Inflammatory macrophage (primary cell): ENCODE results near the gene ARPC5L.
"Not testable (repeated sequence)": the region's sequence is repeated elsewhere in the genome, so short reads cannot be mapped to it uniquely, and the experiment has no call there.

Experiments
- DNase-seq, 2 donors: peaks; one replicate each; pipeline ENCODE4 v3.0.0-alpha.2; 2020 to 2022

ARPC5L gene

DNA sequence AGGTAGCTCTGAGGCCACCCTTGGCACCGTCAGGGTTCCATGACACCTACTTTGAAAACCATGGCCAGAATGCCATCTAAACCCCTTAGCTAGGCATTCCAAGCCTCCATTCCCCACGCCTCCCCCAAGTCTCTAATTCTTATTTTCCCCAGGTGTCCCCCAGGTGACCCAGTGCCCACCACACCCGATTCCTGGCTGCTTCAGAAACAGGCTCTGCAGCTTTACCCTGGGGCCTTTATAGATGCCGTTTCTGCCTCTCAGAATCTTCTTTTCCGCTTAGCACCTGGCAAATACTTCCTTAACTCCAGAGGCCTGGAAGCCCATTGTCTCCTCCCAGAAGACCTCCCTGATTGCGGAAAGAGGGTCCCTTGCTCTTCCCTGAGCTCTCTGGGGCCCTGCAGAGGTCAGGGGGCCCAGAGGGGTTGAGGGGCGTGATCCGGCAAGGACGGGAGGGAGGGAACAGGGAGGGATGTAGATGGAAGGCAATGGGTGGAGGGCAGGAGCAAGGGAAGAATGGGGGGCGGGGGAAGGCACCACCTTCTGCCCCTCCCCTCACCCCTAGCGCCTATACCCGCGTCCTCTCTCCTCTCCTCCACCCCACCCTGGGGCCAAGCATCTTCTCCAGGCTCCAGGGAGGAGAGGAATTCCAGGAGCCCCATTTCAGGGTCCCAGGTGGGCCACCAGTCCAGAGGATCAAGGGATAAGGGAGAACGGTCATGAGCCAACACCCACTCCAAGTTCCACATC, 20.7 kb upstream of the ARPC5L start:
- DNase-seq = no peak

DNA sequence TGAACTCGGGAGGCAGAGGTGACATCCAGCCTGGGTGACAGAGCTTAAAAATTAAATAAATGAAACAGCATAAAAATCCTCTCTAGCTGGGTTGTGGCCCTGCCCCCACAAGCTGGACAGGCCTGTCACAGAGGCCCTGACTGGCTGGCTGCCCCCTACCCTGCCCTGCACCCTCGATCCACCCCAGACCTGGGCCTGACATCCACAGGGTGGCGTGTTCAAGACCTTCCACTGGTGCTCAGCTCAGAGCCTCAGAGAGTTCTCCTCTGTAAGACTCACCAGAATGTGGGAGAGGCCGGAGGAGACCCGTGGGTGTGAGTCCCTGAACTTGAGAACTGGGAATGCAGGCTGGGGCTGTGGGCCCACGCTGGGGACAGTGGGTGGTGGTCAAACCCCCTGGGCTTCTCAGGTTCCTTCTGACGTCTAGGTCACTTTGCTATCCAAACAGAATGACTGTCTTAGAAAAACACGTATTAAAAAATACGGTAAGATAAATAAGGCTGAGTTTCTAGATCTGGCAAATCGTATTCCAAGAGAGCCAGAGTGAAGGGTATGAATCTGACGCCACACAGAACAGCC, 18.4 kb upstream of the ARPC5L start:
- no peak for DNase-seq

DNA sequence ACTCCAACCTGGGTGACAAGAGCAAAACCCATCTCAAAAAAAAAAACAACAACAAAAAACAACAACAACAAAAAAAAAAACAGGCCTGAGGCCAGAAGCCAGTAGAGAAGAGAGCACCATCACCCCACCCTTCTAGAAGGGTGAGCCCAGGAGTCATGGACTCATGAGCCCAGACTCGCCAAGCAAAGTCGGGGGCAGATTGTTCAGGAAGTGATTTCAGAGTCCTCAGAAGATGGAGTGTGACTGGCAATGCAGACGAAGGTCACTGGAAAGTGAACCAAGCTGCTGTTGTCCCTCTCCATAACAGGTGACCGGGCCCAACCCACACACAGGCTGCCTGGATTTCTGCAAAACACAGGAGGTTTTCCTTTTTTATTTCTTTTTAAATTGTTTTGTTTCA, 17.6 kb upstream of the ARPC5L start:
- peak; percentile 8 to 55 for DNase-seq

DNA sequence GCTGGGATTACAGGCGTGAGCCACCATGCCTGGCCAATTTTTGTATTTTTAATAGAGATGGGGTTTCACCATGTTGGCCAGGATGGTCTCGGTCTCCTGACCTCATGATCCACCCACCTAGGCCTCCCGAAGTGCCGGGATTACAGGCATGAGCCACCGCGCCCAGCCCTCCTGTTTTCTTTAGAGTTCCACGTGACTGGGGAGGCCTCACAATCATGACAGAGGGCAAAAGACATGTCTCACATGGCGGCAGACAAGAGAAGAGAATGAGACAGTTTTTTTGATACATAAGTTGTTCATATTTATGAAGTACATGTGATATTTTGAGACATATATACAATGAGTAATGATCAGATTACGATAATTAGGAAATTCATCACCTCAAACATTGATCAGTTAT, 15.5 kb upstream of the ARPC5L start:
- not testable (repeated sequence) for DNase-seq

DNA sequence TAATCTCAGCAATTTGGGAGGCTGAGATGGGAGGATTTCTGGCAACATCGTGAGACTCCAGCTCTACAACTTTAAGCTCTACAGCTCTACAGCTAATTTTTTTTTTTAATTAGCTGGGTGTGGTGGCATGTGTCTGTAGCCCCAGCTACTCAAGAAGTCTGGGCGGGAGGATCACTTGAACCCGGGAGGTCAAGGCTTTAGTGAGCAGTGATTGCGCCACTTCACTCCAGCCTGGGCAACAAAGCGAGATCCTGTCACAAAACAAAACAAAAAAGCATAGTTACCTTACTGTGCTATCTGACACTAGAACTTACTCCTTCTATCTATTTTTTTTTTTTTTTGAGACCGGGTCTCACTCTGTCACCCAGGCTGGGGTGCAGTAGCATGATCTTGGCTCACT, 15.0 kb upstream of the ARPC5L start:
- DNase-seq = no peak

DNA sequence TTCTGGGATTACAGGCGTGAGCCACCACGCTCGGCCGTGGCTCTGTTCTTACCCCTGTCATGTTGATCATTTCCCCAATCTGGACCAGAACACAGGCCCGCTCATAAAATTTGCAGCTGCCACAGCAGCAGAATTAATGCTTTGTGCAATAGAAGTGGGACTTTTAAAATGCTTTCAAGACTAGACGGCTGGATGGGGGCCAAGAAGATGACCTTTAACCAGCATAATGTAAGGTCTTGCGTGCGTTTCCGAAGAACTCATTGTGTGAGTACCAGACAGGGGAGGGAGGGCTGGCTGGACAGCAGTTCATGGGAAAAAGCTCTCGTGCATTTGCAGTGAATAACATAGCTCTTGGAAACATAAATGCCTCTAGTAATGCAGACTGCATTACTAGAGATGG, 12.1 kb upstream of the ARPC5L start:
- no peak for DNase-seq

DNA sequence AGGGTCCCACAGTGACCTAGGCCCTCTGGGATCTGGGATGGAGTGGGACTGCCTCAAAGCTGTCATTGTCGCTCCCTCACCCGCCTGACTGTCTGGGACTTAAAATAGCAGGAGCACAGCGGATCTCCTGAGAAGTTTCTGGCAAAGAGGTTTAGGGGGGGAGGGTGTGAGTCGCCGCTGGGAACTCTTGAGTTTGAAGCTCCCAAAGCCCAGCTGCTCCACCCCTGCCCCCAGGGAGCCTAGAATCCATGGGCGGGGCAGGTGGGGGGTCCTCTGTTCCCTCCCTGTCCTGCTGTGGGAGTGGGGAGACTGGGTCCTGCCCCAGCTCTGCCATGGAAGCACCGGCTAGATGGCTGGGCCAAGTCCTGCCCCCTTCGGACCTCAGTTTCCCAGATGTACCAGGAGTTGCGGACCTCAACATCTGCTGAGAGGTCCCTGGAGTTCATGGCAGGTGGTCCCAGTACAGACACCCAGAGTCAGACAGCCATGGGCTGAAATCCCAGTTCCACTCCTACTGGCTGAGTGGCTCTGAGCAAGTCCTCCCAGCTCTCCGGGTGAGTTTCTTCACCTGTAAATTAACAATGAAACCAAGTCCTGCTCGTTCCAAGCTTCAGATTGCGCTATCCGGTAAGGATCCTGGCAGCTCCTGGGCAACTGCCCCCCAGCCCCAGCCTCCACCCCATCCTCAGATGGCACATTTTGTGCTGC, 9.7 kb upstream of the ARPC5L start:
- no peak for DNase-seq

DNA sequence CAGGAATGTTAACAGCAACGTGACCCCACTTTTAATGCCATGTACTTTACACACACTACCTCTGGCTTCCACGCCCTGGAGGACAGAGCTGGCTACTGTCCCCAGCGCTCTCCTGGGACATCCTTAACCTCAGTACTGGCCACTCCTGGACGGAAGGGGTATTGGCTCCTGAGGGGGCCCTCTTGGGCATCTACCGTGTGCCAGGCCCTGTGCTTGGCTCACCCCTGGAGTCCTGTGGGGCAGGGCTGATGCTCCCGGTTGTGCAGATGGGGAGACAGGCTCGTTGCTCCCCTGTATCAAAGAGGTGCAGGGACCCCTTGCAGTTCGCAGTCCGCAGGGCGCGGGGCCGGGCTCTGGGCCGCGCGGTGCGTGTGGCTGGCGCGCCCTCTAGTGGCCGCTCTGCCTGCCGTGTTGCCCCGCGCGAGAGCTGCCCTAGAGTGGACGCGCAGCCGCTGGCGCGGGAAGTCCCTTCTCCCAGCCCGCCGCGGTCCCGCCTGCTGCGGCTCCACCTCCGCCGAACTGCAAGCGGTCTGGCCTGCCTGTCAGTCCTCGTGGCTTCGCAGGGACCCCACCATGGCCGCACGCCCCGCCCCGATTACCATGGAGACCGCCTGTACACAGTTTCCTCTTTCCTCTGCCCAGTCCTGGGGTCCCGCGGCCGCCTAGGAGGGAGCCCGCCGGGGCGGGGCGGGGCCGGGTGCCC, 8.9 kb upstream of the ARPC5L start, which contains the start of gene WDR38:
Gene WDR38 (plus strand): TSS at position 632 of the 703 bp plus-strand sequence. CDS start 72 bp downstream, outside the sequence.
- DNase-seq = peak; percentile 74 to 78

DNA sequence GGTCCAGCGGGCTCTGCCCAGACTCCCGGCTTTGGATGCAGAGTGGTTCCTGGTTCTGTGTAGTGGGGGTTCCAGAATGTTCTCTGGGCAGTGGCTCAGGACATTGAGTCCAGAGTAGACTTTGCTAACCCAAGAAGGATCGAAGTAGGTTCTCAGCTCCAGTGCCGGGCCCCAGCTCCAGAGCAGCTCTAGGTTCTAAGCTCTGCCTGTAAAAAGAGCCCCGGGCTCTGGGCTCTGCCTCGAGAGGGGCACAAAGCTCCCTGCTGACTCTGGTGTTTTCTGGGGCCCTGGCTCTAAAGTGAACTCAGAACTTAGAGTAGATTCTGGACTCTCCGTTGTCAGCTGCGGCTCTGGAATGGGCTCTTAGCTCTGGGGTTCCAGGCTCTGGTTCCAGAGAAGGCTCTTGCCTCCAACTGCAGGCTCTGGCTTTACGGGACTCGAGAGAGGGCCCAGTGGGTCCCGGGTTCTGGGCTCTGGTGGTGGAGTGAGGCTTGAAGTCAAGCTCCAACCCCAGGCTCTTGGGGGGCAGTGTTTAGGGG, 8.3 kb upstream of the ARPC5L start:
- no peak for DNase-seq

DNA sequence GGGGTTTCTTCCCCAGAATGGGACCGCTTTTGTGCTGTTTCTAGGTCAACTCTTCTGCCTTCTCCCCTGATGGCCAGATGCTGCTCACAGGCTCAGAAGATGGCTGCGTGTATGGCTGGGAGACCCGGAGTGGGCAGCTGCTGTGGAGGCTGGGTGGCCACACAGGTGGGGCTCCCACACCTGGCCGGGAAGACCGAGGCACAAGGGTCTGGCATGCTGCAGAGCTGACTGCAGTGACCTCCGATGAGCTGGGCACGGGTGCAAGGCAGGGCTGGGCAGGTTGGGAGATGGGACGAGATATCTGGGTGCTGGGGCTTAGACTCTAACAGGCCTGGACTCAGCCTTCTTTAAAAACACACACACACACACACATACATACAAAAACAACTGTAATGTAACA, 7.8 kb upstream of the ARPC5L start:
- no peak for DNase-seq

DNA sequence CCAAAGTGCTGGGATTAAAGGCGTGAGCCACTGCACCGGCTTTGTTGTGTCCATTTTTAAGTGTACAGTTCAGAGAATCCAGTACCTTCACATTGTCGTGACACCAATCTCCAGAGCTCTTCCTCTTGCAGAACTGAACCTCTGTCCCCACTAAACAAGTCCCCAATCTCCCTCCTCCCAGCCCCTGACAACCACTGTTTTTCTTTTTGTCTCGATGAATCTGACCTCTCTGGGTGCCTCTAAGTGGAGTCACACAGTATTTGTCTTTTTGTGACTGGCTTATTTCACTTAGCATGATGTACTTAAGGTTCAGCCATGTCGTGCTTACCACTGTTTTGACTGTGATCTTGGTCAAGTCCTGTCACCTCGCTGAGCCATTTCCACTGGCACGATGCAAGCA, 7.1 kb upstream of the ARPC5L start:
- DNase-seq = no peak

DNA sequence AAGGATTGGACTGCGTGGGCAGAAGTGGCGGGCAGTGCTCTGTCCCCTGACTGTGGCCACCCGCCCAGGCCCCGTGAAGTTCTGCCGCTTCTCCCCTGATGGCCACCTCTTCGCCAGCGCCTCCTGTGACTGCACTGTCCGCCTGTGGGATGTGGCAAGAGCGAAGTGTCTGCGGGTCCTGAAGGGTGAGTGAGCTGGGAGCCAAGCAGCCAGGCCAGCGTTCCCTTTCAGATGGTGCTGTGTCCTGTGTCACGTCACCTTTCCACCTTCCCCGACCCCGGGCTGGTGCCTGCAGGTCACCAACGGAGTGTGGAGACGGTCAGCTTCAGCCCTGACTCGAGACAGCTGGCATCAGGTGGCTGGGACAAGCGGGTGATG, 6.4 kb upstream of the ARPC5L start:
- DNase-seq = no peak

DNA sequence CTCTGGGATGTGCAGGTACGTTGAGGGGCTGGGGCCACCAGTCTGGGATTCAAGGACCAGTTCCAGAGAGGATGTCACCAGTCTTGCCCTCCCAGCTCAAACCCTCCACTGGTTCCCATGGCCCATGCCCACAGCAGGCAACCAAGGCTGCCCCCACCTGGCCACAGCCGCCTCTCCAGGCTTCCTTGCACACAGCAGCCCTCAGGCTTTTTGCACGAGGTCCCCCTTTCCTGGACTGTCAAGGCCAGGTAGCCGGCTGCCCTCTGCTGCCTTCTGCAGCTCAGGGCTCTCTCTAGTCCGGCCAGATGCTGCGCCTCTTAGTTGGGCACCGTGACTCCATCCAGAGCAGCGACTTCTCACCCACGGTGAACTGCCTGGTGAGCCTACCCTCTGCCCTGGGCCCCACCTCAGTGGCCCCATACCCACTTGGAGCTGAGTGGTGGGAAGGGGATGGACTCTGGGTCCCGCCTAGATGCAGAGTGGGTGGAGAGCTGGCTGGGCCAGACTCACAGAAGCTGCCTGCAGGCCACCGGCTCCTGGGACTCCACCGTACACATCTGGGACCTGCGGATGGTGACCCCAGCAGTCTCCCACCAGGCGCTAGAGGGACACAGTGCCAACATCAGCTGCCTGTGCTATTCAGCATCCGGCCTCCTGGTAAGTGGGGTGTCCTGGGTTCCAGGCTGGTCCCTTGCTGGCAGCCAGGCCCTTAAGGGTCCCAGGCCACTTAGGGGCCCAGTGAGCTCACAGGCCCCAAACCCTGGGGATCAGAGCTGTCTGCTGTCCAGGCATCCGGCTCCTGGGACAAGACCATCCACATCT, 5.8 kb upstream of the ARPC5L start:
- peak in 1 of 2 donors; percentile 18 for DNase-seq

DNA sequence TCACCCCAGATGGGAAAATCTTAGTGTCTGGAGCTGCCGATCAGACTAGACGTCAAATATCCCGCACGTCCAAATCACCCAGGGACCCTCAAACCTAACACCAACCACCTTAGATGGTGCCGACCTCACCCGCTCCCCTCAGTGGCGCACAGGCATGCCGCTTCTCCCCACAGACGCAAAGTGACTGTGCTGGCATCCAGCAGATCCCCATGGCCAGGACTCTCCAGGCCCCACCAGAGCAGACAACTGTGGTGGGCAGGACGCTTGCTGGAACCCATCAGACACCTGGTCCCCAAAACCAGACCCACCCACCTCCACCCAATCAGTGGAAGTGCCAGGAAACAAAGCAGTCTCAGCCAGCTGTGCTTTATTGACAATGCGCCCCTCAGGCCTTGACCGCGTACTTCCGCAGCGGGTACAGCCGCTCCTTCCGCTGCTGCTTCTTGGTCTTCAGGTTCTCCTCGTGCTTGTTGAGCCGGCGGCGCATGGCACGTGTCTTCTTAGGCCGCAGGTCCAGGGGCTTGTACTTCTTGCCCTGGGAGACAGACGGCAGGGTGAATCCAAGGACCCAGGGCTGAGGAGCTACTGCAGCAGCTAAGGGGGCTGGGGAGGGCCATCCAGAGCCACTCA, 4.3 kb upstream of the ARPC5L start:
- DNase-seq = no peak

DNA sequence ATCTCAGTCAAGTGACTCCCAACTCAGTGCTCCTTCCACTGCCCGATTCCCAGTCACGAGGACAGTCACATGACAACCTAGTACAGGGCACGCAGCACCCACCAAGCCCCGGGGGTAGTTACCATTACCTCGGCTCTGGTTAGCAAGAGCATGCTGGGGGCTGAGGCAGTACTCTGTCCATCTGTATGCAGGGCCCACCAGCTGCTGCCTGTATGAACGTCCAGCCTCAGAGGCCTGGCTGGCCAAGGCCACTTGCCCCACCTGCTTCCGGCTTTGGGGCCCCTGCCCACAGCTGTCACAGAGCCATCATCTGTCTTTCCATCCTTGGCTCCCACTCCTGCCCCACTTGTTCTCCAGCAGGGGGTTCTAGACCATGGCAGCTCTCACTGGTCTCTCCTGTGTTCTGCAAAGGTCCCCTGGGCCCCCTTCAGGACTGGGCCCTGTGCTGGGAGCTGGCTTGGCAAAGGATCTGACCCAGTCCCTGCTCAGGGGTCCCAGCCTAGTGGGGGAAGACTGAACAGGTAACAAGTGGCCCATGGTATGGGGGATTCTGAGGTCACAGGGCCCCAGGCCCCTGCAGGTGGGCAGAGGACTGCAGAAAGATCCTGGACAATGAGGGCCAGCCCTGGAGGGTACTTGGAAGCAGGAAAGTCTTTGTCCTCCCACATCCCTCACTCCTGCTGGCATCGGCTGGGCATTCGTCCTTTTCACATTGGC, 3.4 kb upstream of the ARPC5L start:
- DNase-seq = no peak

DNA sequence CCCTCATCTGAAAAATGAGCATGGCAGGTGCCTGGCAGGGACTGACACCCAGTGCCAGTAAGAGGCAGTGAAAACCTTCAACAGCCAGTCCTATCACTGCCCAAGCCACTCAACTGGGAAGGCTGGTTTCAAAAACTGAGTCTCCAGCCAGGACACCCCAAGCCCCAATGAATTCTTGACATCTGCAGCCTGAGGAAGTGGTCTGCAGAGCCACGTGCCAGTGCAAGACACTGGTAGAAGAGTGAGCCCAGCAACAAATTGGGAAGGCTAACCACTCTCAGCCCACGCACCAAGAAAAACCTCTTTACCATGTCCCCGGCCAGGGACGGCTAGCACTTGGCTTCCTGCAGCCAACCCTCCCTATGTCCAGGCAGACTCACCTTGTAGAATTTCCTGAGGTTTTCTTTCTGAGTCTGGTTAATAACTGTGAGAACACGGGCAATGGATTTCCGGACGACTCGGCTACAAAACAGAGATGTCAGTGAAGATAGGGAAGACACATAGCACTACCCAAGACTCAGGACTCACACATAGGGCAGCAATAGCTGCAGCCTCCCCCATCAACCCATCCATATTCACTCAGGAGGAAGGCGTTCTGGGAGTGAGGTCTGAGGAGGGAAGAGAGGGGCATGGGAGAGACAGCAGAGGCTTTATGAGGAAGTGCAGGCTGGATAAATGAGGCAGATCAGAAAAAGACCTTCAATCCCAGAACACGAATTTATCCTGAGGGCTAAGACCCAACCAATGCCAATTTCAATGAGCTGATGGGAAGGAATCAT, 1.9 kb upstream of the ARPC5L start:
- peak in 1 of 2 donors; percentile 21 for DNase-seq

DNA sequence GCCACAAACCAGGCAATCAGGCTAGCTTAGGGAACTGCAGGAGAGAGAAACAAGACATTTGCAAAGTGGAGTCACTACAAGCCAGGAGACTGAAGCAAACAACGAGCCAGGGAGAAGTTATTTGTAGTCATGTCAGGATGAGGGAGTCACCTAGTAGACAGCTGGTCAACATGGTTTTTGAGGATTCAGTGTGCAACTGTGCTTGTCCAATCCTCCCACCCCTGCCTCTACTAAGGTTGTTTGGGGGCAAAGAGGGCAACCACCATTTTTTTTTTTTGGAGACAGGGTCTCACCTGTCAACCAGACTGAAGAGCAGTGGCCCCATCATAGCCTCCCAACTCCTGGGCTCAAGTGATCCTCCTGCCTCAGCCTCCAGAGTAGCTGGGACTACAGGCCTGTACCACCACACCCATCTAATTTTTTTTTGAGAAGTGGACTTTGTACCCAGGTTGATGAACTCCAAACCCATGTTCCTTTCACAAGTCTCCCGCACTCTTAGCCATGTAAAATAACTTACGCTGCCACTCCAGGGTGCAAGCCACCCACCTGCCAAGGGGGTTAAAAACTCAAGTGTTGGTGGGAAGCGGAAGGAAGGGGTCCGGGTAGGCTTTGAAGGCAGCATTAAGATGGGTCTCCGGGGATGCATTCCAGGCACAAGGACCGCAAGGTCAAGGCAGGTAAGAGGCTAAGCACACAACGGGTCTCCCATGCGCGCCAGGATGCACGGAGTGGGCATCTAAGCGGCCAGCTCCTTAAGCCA, 1.2 kb upstream of the ARPC5L start:
- no peak for DNase-seq

DNA sequence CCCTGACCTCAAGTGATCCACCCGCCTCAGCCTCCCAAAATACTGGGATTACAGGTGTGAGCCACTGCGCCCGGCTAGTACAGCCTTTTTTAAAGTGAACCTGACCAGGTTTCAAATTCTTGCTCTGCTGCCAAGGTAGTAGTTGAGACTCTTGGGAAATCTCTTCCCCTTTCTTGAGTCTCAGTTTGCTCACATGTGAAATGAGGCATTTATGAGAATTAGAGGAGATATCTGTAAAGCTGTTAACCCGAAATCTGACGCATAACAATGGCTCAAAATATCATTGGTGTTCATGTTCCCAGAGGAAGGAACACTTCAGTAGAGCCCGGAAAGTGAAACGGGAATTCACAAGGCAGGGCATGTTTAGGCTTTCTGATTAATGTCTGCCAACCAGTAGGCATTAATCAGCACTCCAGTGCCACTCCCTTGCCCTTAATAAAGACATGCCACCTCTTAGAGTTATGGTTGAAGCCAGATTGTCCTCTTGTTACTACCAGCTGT, 1.5 kb downstream of the ARPC5L start:
- DNase-seq = no peak
